Ascending aorta (tissue), 2 donors: Measurements from ENCODE around the gene PLA2G7. TPM values are rescaled to one million over a fixed set of nuclear protein-coding genes. Genes with fewer than 3 reads are reported as not detected.

ENCODE experiments used
- DNase-seq, 2 donors: peaks; one replicate each; pipeline ENCODE4 v3.0.0-alpha.2; 2019; ENCODE audit warnings: low spot score in 2 of 2
- H3K27ac ChIP-seq, 2 donors: fragments of 200-600 bp; sonication (generic); one replicate each; pipeline ENCODE4 v1.5.1; 2016 to 2017; ENCODE audit warnings: mild to moderate bottlenecking in 1 of 2
- H3K27me3 ChIP-seq: fragments of 200-600 bp; sonication (generic); one replicate; pipeline ENCODE4 v1.5.1; 2017
- H3K36me3 ChIP-seq, 2 donors: fragments of 200-600 bp; sonication (generic); one replicate each; pipeline ENCODE4 v1.5.1; 2016
- H3K4me1 ChIP-seq, 2 donors: fragments of 200-600 bp; sonication (generic); one replicate each; pipeline ENCODE4 v1.5.1; 2016 to 2017; ENCODE audit warnings: mild to moderate bottlenecking in 1 of 2
- H3K4me3 ChIP-seq, 2 donors: fragments of 200-600 bp; sonication (generic); one replicate each; pipeline ENCODE4 v1.5.1; 2016 to 2017; ENCODE audit warnings: mild to moderate bottlenecking in 1 of 2
- H3K9me3 ChIP-seq, 2 donors: fragments of 200-600 bp; sonication (generic); one replicate each; pipeline ENCODE4 v1.5.1; 2016
- intact Hi-C: fragments of 100-400 bp; cut with DNase I; formaldehyde crosslinking; loops from one replicate; pipeline ENCODE4 v1.15.1; 2023
- total RNA-seq: library from RNA; depleted of rRNA; stranded (reverse); fragments of >200 nt; gene quantifications from one replicate; pipeline ENCODE4 v1.1.0, GENCODE V29; 2016
- TF ChIP-seq, protein P1 (sequence below), 3 experiments: fragments of 200-600 bp in 2 of 3; fragments of 450-650 bp in 1 of 3; sonication (generic) in 2 of 3; IDR thresholded peaks; one replicate each; pipeline ENCODE4 v1.5.1; 2016 to 2019; ENCODE audit warnings: antibody characterized with exemption in 3 of 3, mild to moderate bottlenecking in 1 of 3, moderate library complexity in 1 of 3

The PLA2G7 gene
- total RNA-seq, 1 donor from 2014 or later, result 2.1 TPM

DNA sequence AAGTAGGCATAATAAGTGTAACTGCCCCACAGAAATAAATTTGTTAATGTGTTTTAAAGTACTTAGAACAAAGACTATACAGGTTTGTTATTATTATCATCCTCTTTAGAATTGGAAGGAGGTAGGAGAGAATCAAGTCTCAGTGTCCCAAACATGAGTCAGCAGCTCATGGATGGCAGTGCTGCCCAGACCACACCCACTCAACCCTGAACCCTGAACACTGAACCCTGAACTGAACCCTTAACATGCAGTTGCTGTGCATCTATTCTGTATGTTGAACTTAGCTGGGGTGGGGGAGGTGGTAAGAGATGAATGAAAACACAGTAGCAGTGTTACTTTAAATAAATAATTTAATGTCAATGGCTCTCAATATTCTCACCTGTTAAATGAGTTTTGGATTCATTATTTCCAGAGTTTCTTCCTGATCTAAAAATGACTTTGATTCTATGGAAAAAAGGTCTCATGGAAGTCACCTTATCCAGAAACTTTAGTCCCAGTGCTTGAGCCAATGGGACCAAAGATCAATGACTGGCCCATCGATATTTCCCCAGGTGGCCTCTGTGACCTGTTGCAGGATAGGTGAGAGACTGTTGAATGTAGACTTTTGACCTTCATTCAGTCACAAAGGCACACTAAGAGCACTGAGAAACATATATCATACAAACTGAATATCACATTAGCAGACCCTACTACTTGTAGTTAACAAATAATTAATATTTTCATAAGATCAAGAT is 8.4 kb upstream of the PLA2G7 start:
- intact Hi-C loops, result no loop called here
- no peaks in the 10 kb centered on the region for H3K27me3 ChIP-seq

DNA sequence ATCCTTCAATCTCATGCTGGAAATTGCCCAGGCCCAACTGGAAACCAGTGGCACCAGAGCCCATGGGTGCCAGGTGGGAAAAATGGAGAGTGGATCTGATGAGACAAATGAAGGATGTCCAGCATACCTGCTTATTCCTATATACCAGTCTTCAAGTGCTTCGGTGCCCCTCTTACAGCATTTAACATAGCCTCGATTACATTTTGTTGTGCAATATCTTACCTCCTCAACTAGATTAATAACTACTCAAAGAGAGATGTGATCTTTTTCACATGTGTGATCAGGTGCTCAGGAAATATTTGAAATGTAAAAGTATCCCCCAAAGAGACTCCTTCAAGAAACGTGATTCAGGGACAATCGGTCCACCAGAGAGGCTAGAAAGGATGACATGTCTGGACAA is 6.7 kb upstream of the PLA2G7 start:
- DNase-seq, result no peak
- no peaks in the 10 kb centered on the region for H3K9me3 ChIP-seq
- H3K27me3 ChIP-seq, result no peaks in the 10 kb centered on the region
- no peaks in the 10 kb centered on the region for H3K36me3 ChIP-seq
- H3K4me3 ChIP-seq, result no peak overlapping the region
- intact Hi-C loops, result no loop called here
- TF ChIP-seq, protein P1, sequence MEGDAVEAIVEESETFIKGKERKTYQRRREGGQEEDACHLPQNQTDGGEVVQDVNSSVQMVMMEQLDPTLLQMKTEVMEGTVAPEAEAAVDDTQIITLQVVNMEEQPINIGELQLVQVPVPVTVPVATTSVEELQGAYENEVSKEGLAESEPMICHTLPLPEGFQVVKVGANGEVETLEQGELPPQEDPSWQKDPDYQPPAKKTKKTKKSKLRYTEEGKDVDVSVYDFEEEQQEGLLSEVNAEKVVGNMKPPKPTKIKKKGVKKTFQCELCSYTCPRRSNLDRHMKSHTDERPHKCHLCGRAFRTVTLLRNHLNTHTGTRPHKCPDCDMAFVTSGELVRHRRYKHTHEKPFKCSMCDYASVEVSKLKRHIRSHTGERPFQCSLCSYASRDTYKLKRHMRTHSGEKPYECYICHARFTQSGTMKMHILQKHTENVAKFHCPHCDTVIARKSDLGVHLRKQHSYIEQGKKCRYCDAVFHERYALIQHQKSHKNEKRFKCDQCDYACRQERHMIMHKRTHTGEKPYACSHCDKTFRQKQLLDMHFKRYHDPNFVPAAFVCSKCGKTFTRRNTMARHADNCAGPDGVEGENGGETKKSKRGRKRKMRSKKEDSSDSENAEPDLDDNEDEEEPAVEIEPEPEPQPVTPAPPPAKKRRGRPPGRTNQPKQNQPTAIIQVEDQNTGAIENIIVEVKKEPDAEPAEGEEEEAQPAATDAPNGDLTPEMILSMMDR (IDR thresholded peaks at IDR 0.05), result no peak
- H3K27ac ChIP-seq, result no peak overlapping the region
- no peaks in the 10 kb centered on the region for H3K4me1 ChIP-seq

More for the DNA sequence above, 8.4 kb upstream of the PLA2G7 start:
- no peak for DNase-seq
- TF ChIP-seq, protein P1 (IDR thresholded peaks at IDR 0.05), result no peak
- H3K4me1 ChIP-seq, result no peaks in the 10 kb centered on the region
- no peak overlapping the region for H3K4me3 ChIP-seq
- no peaks in the 10 kb centered on the region for H3K9me3 ChIP-seq
- H3K36me3 ChIP-seq, result no peaks in the 10 kb centered on the region
- no peak overlapping the region for H3K27ac ChIP-seq

DNA sequence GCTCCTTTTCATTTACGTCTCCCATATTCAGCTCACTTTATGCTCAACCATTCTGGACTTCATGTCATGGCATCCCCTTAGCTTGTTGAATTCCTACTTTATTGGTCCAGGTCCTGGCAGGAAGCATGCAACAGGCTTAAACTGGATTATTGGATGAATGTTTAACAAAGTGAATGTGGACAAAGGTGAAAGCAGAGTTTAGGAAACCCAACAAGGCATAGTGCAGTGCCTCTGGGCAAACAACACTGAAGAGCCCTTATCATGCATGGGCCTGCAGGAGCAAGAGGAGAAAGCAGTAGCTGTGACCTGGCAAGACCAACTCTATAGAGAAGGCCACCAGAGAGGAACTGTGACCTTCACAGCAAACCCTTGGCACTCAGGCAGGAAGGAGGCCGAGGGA is 6.3 kb upstream of the PLA2G7 start:
- Histone ChIP-seq H3K4me3 (no peak overlapping the region), H3K27ac (no peak overlapping the region), H3K4me1 (no peaks in the 10 kb centered on the region), H3K36me3 (no peaks in the 10 kb centered on the region), H3K9me3 (no peaks in the 10 kb centered on the region), H3K27me3 (no peaks in the 10 kb centered on the region)
- no peak for DNase-seq
- intact Hi-C loops, result no loop called here
- TF ChIP-seq, protein P1 (IDR thresholded peaks at IDR 0.05), result no peak

DNA sequence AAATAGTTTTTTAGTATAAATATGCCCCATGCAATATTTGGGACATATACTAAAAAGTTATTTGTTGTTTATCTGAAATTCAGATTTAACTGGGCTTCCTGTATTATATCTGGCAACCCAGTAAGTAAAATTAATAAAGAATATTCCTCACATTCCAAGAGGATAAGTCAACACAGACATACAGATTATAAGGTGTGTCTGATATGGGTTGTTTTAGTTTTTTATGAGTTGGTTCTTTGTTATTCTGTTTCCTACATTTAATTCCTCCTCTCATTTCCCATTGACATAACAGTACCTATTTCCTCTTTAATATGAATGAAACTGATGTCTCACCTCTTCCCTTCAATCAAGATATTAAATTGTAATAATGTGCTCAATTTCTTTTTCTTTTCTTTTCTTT is 1.7 kb upstream of the PLA2G7 start:
- Histone ChIP-seq H3K27ac (no peak overlapping the region), H3K9me3 (no peaks in the 10 kb centered on the region), H3K4me1 (peaks cover 0 to 5% of the 10 kb centered on the region in 2 donors), H3K36me3 (no peaks in the 10 kb centered on the region), H3K4me3 (no peak overlapping the region), H3K27me3 (no peaks in the 10 kb centered on the region)
- intact Hi-C loops, result no loop called here
- no peak for DNase-seq
- TF ChIP-seq, protein P1 (IDR thresholded peaks at IDR 0.05), result no peak

DNA sequence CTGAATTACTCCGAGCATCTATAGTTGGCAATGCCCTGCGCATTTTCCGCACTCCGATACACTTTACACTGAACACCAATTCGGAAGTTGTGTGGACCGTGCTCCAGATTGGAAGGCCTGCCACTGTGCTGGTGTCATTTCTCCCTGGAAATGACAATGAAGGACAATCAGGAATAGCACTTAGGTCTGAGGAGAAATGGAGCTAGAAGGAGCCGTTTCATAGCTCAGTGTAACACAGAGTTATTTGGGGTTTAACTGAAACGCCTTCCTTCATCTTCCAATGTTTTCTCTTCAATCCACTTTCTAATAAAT is 501 bp upstream of the PLA2G7 start:
- intact Hi-C loops, result no loop called here
- Histone ChIP-seq H3K4me3 (peak overlapping the region; percentile 69 to 76), H3K27me3 (no peaks in the 10 kb centered on the region), H3K36me3 (no peaks in the 10 kb centered on the region), H3K9me3 (no peaks in the 10 kb centered on the region), H3K4me1 (peaks cover 0 to 5% of the 10 kb centered on the region in 2 donors), H3K27ac (no peak overlapping the region)
- no peak for DNase-seq
- TF ChIP-seq, protein P1 (IDR thresholded peaks at IDR 0.05), result no peak
